Brain pericyte (primary cell): ENCODE data around the gene TSN.
"Not testable (repeated sequence)": the region's sequence is repeated elsewhere in the genome, so short reads cannot be mapped to it uniquely, and the experiment has no call there.

Experiments
- DNase-seq: peaks from one replicate; pipeline ENCODE4 v3.0.0-alpha.2; 2012; ENCODE audit warnings: low read depth, low spot score

Gene TSN

DNA sequence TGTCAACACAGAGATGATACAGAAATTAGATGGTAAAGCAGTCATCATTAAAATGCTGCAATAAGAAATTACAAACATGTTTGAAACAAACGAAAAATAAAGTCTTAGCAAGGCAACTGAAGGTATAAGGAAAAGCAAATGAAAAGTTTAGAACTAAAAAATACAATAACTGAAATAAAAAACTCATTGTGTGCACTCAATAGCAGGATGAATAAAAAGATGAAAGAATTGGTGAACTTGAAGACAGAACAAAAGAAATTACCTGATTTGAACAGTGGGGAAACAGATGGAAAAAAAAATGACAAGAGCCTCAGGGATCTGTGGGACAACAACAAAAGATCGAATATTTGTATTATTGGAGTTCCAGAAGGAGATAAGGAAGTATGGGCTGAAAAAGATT, 46.5 kb downstream of the TSN start:
- DNase-seq: no peak

- DNase-seq: no peak
Measured at GRCh38 chr2:121803503-121803902, 48.1 kb downstream of the TSN start.

- no peak for DNase-seq
Measured at GRCh38 chr2:121804340-121804739, 48.9 kb downstream of the TSN start.

GRCh38 chr2:121804997-121805765, 49.7 kb downstream of the TSN start:
- DNase-seq: no peak

DNA sequence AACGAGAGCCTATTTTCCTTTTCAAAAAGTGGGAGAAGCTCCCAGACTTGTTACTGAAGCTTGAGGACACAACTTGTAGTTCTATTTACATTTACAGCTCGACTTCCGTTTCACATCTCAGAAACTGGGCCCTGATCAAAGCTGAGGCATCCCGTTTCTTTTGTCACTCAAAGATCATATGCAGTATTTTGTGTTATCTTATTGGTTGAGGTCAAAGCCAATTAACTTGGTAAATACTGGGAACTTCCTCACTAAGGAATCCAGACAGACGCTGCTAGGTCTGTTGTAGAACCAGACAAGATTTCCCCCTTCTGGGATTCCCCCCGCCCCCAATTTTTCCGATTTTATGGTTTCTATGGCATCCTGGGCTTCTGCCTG, 50.3 kb downstream of the TSN start:
- no peak for DNase-seq

DNA sequence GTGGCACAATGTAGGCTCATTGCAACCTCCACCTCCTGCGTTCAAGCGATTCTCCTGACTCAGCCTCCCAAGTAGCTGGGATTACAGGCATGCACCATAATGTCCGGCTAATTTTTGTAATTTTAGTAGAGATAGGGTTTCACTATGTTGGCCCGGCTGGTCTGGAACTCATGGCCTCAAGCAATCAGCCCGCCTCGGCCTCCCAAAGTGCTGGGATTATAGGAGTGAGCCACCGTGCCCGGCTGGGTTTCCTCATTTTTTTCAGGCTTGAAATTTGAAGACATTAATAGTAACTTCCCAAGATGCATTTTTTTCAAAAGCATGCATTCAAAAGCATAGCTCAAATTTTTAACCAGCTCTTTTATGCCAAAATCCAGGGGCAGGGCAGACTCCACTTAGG, 52.3 kb downstream of the TSN start:
- not testable (repeated sequence) for DNase-seq

- no peak for DNase-seq
Measured at GRCh38 chr2:121809607-121810006, 54.2 kb downstream of the TSN start.

GRCh38 chr2:121810959-121811853, 55.8 kb downstream of the TSN start:
- no peak for DNase-seq

DNA sequence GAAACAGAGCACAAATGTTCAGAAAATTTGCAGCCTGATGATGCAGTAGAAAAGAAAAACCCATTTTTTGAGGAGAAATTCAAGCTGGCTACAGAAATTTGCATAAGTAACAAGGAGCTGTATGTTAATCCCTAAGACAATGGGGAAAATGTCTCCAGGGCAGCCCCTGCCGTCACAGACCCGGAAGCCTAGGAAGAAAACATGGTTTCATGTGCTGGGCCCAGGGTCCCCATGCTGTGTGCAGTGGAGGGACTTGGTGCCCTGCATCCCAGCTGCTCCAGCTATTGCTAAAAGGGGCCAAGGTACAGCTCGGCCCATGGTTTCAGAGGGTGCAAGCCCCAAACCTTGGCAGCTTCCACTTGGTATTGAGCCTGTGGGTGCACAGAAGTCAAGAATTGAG, 57.6 kb downstream of the TSN start:
- not testable (repeated sequence) for DNase-seq

- DNase-seq: no peak
Measured at GRCh38 chr2:121815216-121815615, 59.8 kb downstream of the TSN start.

DNA sequence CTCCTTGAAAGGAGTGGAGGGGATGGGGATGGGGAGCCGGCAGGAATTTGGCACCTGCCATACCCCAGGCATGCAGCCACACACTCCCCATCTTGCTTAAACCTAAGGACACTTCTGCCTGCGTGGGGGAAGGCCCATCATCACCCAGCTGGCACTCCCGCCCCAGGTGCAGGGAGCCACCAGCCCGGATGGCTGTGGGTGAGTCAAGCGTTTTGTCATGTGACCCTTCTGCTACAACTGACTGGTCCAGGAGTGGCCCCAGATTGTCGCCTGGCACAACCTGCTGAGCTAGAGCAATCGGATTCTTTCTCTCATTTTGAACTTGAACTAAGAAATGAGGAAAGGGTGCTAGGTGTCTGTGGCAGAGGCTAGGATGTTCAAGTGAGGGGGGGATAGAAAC, 61.3 kb downstream of the TSN start:
- no peak for DNase-seq

GRCh38 chr2:121817304-121817703, 61.9 kb downstream of the TSN start:
- not testable (repeated sequence) for DNase-seq
